DMS153 treated with DMSO at 0.1 percent for 48 hours (cell line): ENCODE data around the gene VAV2.
"Not testable (repeated sequence)": the region's sequence is repeated elsewhere in the genome, so short reads cannot be mapped to it uniquely, and the experiment has no call there.

Experiments
- DNase-seq: peaks from one replicate; lab custom pipeline; 2025; ENCODE audit not compliant: unreplicated experiment; lab: John Stamatoyannopoulos, UW

Gene VAV2

DNA sequence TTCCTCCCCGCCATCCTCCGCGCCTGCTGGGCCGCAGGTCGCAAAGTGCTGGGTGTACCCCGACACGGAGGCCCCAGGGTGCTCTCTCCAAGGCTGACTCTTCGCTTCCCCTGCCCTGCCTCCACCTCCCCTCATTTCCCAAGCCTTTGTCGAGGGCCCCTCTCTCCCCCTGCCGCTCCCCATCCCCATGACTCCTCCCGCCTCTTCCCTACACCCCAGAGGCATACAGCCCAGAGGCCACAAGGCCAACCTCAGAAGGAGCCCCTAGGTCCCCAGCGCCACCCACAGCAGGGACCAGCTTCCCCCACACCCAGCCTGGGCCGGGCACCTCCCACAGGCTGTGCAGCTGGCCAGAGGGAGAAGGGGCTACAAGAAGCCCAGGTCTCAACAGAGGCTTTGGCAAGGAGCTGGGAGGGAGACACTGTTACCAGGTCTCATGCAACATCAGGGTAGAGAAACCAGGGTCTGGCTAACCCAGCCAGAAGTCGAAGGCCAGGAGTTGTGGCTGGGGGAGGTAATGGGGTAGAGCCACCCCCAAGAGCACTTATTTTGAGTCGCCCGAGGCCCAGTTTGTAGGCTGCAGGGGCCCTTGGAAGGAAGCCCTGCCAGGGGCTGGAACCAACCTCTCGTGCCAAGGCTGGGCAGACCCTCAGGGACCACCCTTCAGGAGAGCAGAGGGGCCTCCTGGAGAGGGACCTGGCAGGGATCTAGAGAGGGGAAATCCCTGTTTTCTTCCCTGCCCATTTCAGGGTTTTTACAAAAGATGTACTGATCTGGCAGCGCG lies 229.4 kb downstream of the VAV2 start:
- DNase-seq: no peak

DNA sequence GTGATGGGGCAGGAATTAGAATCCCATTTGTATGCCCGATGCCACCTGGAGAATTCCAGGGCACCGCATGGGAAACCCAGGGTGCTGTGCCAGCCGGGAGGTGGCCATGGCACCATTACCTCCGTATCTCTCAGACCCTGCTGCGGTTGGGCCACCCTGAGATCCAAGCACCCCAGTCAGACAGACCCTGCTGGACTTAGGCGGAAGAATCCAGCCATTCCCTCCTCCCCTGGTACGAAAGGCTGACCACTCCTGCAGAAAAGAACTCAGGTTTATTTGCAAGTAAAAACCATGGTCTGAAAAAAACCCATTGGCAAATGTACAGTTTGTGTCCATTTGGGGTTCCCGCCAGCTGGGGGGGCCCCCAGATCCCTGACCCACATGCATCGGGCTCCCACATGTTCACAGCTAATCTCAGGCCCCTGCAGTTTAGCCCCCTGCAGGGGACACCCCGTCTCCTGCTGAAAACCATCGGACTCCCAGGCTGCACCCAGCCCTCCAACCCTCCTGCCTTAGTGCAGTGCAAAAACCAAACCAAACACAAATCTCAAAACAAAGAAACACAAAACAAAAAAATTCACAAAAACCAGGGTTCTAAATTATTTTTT lies 230.4 kb downstream of the VAV2 start:
- DNase-seq: no peak

DNA sequence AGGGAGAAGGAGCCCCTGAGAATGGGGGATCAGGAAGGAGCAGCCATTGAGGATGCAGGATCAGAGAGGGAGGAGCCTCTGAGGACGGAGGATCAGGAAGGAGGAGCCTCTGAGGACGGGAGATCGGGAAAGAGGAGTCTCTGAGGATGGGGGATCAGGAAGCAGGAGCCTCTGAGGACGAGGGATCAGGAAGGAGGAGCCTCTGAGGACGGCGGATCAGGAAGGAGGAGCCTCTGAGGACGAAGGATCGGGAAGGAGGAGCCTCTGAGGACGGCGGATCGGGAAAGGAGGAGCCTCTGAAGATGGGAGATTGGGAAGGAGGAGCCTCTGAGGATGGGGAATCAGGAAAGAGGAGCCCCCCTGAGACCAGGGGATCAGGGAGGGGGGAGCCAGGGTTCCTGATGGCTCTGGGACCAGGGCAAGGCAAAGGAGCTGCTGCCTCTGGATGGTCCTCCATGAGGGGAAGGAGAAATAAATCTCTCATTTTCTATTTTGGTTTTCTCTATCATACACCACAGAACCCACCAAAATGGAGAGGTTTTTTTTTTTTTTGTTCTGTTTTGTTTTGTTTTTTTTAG lies 231.3 kb downstream of the VAV2 start:
- DNase-seq: no peak

DNA sequence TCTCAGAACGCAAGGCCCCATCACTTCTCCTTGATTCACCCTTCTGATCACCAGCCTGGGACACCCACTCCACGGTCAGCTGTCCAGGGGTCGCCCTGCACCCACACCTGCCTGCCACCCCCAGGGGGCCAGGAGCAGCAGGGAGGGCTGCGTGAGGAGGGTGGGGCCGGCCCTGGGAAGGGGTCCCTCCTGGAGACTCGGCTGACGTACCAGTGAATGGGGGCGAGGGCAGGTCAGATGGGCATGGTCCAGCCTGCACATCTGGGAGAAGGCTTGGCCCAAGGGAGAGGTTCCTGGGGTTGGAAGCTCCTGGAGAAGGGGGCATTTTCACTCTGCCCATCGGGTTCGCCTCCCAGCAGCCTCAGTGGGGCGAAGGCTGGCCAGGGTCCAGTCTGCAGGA lies 232.2 kb downstream of the VAV2 start:
- no peak for DNase-seq

DNA sequence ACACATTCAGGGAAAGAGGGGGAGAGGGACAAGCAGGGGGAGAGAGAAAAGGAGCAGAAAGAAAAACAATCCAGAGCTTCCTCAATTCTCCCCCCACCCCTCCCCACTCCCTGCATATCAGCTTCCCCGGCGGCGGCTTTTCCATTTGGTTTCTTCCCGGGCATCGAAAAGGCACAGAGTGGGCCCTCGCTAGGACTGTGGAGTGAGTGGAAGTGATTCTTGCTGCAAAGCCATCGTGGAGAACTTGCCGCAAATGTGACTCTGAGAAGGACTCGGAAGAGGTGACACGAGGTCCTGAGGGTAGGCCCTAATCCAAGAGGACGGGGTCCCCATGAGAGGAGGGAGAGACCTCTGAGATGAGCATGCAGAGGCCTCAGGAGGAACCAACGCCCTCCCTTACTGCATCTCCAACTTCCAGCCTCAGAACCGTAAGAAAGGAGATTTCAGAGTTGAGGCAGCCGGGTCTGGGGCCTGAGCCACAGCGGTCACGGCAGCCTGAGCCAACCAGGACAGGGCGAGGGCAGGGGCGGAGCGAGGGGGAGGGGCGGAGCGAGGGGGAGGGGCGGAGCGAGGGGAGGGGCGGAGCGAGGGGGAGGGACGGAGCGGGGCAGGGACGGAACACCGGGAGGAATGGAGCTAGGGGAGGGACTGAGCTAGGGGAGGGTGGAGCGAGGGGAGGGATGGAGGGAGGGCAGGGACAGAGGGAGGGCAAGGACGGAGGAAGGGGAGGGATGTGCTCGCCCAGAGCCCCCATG lies 232.8 kb downstream of the VAV2 start:
- no peak for DNase-seq

DNA sequence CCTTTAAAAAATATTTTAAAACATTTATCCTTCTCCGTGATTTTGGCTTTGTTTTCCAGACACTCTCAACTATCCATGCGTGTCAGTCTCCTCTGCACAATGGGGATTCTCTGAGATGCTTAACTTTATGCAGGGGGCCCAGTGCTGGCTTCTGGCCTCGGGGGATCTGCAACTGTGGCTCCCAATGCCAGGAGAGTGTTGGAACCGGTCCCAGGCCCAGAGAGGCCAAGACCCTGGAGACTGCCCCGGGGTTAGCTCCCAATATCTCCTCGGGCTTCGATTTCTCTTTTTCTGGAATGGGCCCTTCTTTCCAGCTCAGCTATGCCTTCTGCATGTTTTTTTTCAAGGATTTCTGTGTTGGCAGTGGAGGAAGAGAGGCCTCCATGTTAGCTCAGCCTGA lies 233.9 kb downstream of the VAV2 start:
- DNase-seq: no peak

DNA sequence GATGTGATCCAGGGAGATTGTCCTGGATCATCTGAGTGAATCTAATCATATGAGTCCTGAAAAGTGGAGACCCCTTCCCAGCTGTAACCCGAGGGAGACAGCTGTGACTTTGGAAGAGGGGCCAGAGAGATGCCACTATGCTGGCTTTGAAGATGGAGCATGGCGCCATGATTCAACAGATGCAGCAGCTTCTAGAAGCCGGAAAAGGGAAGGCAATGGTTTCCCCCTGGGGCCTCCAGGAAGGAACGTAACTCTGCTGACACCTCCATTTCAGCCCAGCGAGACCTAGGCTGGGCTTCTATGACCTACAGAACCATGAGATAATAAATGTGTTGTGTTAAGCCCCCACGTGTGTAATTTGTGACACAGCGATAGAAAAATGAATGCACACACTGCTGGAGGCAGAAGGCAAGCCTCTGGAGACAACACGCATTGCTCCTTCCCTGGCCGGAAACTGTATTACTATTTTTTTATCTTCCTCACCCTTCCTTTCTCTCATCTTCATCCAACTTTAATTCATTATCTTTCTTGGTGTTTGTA lies 237.4 kb downstream of the VAV2 start:
- DNase-seq: no peak

DNA sequence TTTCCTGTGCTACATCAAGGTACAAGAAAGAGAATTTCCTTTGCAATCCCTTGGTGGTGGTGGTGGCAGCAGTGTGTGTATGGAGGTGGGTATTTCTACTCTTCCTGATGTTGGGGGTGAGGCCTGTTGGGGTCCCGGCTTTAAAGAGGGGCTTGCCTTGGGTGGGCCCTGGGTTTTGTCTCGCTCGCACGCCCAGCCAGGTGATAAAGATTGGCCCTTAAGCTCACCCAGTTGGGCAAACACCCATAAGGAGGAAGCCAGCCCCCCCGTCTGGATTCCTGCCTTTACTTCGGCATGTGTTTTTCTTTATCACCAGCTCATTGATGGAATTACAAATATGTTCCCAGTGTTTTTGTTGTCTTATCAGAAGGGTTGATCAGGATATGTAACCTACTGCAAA lies 237.9 kb downstream of the VAV2 start:
- no peak for DNase-seq

DNA sequence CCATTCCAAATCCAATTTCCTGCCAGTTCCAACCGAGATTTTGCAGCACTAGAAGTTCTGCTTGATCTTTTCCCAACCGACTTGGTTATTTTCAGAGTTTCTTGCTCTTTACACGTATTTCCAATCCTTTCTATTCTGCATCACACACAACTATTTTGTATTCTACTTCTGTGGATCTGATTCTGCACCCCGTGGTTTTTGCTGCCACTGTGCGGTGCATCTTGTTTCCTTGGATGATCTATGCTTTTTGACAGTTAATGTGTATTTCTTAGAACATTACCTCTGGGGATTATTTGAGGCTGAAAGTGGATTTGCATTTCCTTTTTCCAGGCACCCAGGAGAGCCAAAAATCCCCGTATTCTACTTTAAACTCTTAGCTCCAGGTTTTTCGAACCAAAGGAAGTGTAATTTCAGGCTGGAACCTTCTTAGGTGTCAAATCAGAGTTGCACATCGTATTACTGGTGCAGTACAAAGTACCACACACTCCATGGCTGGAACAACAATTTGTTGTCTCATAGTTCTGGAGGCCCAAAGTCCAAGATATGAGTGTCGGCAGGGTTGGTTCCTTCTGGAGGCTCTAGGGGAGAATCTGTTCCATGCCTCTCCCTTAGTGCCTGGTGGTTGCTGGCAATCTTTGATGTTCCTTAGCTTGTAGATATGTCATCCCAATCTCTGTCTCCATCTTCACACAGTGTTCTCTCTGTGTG lies 239.2 kb downstream of the VAV2 start:
- no peak for DNase-seq

DNA sequence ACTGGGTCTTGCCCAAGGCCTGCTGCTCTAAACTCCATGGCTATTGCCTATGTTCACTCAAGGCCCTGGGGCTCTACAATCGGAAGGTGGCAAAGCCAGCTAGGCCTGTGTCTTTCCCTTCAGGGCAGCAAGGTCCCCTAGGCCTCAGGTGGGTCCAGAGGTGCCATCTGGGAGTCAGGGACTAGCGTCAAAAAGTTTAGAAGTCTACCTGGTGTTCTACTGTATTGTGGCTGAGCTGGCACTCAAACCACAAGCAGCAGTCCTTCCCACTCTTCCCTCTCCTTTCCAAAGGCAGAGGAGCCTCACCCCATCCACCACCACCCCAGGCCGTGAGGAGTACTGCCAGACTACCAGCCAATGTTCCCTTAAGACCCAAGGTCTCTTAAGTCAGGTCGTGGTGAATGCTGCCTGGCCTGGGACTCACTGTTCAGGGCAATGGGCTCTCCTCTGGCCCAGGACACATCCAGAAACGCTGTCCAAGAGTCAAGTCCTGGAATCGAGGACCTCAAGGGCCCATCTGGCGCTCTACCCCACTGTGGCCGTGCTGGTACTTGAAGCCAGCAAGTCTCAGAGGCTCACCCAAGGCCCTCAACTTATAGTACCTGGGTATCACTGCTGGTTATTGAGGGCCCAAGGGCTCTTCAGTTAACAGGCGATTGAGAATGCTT lies 241.0 kb downstream of the VAV2 start:
- DNase-seq: no peak

DNA sequence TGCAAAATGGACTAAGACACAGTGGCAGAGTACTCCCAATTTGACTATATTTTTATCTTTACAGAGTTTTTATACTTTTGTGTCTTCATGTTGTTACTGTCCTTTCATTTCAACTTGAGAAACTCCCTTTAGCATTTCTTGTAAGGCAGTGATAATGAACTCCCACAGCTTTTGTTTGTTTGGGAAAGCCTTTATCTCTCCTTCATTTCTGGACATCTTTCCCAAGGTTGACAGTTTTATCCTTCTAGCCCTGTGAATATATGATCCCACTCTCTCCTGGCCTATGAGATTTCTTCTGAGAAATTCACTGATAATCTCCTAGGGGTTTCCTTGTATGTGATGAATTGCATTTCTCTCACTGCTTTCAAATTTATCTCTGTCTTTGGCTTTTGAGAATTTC lies 244.8 kb downstream of the VAV2 start:
- DNase-seq: no peak

DNA sequence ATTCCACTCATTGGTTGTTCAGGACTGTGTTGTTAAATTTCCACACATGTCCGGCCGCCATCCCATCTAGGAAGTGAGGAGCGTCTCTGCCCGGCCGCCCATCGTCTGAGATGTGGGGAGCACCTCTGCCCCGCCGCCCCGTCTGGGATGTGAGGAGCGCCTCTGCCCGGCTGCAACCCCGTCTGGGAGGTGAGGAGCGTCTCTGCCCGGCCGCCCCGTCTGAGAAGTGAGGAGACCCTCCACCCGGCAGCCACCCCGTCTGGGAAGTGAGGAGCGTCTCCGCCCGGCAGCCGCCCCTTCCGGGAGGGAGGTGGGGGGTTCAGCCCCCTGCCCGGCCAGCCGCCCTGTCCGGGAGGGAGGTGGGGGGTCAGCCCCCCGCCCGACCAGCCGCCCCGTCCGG lies 247.6 kb downstream of the VAV2 start:
- not testable (repeated sequence) for DNase-seq

DNA sequence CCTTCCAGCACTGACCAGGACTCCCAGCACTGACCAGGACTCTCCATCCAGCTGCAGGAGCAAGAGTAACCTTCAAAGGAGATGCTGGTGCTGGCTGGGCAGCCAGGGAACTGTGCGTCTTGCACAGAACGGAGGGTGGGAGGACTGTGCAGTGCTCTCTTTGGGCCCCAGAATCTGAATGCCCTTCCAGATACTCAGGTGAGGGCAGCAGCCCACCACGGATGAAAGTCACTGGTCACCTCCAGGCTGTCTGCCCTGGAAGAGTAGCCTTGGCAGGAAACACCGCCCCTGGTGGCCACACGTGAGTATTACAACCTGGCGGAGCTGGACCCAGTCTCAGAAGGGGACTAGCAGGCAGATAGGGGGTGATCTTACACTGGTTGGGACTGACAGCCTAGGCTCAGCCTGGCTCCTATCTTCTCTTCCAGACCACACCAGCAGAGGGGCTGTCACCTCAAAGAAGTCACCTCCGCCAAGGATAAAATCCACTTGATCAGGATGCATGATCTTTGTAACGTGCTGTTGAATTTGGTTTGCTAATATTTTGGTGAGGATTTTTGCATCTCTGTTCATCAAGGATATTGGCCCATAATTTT lies 249.2 kb downstream of the VAV2 start:
- peak; percentile 42 for DNase-seq

DNA sequence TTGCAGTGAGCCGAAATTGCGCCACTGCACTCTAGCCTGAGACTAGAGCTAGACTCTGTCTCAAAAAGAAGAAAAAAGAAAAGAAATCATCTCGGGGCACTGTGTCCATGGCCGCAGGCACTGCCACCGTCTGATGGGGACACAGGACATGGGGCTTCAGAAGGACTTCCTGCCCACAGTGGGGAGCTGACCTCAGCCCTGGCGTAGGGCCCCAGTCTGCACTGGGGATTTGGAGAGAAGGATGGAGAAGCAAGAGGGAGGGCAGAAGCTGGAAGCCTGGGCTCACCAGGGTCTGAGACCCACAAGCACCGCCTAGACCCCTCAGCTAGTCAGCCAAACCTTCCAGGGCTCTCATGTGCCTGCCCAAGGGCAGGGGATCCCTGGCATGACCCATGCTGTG lies 249.9 kb downstream of the VAV2 start:
- no peak for DNase-seq

DNA sequence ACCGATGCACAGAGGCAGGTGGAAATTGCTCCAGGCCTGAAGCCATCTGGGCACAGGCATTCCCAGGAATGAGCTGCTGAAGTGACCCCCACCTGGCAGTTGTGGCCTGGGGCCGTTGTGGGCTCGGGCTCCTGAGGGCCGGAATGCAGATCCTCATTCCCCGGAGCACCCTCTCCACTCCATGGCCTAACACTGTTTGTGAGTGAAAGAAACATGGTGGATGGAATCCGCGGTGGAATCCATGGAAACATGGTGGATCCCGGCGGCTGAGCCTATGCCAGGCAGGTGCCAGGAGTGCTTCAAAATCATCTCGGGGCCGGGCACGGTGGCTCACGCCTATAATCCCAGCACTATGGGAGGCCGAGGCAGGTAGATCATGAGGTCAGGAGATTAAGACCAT lies 250.4 kb downstream of the VAV2 start:
- DNase-seq: no peak

DNA sequence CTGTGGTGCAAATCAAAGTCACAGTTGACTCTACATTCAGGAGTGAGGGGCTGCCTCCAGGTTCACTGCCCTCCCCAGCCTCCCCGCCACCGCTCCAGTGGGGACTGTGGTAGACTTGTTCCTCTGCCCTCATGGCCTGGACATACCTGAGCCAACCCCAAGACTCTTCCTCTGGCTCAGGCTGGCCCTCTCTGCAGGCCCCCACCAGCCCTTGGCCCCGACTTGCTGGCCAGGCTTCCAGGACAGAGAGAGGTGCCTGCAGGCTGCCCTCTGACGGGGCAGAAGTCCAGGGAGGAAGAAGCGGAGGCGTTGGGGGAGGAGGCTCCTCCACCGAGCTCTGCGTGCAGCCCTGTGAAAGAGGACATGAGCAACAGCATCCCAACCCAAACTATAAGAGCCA lies 251.2 kb downstream of the VAV2 start:
- DNase-seq: no peak

DNA sequence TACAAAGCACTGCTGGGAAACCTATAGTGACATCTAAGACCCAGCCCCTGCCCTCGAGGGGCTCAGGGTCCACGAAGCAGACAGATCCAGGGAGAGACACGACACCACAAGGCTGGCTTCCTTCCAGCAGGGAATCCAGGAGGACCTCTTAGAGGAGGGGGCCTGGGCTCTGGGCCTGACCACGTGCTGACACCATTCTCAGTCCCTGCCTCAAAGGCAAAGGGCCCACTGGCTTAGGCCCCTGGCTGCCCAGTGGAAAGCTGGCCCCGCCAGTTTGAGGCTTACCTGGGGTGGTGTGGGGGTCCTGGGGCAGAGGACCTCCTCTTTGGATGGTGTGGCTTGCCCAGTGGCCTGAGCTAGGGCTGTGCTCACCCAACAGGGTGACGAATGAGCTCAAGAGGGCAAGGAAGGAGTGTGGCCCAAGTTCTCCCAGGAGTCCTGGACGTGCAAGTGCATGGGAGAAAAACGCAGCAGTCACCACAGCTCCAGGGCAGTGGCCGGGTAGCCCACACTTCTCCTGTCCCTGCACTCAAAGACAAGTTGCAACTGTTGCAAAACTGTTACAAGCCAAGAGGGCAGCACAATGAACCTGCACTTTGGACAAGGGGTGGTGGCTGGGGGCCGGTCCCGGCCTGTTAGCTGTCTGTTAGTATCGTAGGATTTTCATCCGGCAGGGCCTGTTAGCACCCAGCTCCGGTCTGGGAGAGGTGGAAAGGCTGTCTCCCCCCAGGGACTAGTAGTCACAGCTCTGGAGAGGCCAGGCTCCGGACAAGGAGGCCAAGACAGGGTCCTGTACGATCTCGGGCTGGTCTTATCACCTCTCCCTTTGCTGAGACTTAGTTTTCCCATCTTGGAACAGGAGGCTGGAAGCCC lies 252.5 kb downstream of the VAV2 start:
- no peak for DNase-seq

DNA sequence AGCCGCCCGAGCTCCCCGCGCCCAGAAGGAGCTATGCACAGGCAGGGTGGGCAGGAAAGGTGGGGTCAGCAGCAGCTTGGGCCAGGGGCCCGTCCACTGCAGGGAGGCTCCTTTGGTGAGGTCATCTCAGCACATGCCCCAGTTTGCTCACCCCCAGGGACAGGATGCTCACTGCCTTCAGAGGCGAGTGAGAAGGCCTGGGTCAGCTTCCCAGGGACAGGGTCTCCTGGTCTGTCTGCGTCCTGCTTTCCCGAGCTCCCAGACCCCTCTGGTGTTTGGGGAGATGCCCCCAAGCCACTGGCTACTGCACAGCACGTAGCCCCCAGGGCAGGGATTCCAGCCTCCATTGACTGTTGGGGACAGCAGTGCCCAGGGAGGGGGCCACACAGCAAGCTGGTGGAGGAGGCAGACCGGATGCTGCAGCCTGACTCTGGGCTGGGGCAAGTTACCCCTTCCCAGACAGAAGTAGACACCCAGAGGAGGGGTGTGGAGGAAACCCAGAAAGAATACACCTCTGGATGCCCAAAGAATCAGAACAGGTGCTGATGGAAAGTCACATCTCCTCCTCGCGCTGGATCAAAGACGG lies 253.4 kb downstream of the VAV2 start:
- DNase-seq: no peak
